GM12878 (cell line): ENCODE measurements around the gene SPDYE3. TPM values are rescaled to one million over a fixed set of nuclear protein-coding genes. Genes with fewer than 3 reads are reported as not detected.

Experiments used
- ATAC-seq: fragments of 200-7000 bp; cut with Tn5 transposase; 3 replicates; pipeline ENCODE4 v1.9.1; 2020; ENCODE audit warnings: mild to moderate bottlenecking, moderate library complexity
- BruUV-seq: library from RNA; stranded (reverse); fragments of 400-500 nt; replicated peaks from 2 replicates; lab custom pipeline; 2021; lab: Mats Ljungman, UMichigan
- CTCF ChIA-PET: fragments of 300-600 bp; sonication (Branson Sonifier 250); formaldehyde crosslinking; extraction: SDS; loops from one replicate; lab custom pipeline; 2021; ENCODE audit warnings: inconsistent platforms; lab: Yijun Ruan, JAX
- POLR2A ChIA-PET: fragments of 350-600 bp; formaldehyde crosslinking; extraction: SDS; loops from one replicate; lab custom pipeline; 2021; ENCODE audit warnings: inconsistent platforms; lab: Charles Lee
- RAD21 ChIA-PET: fragments of 300-600 bp; sonication (Branson Sonifier 250); formaldehyde crosslinking; loops from one replicate; lab custom pipeline; 2023; ENCODE audit warnings: antibody characterized with exemption; ENCODE audit not compliant: unreplicated experiment; lab: Charles Lee
- SMC1A ChIA-PET: fragments of 300-600 bp; sonication (Branson Sonifier 250); formaldehyde crosslinking; loops from one replicate; lab custom pipeline; 2023; ENCODE audit not compliant: unreplicated experiment, uncharacterized antibody; lab: Charles Lee
- DNase-seq: peaks from one replicate; pipeline ENCODE4 v3.0.0-alpha.2; 2011; ENCODE audit warnings: low read depth, low spot score
- FAIRE-seq: peaks from 3 replicates; lab custom pipeline; 2011; peaks lifted over from hg19 to GRCh38; lab: Jason Lieb, UNC
- H2AFZ ChIP-seq: 2 replicates; pipeline ENCODE4 v1.6.0; 2011; ENCODE audit warnings: low read depth, low read length, control low read depth; ENCODE audit not compliant: control insufficient read depth
- H3K27ac ChIP-seq: 2 replicates; pipeline ENCODE4 v1.5.1; 2011; ENCODE audit warnings: control low read depth; ENCODE audit not compliant: control insufficient read depth, insufficient read depth
- H3K27me3 ChIP-seq, 2 experiments: replicated peaks in 1 of 2; 2 replicates each; pipeline versions ENCODE4 v1.6.0 to v1.6.1; 2011; ENCODE audit warnings: low read length in 1 of 2; ENCODE audit not compliant: control insufficient read depth in 2 of 2, insufficient read depth in 2 of 2
- H3K36me3 ChIP-seq, 2 experiments: 2 replicates each; pipeline ENCODE4 v1.5.1; 2011; ENCODE audit warnings: low read length in 1 of 2; ENCODE audit not compliant: control insufficient read depth in 2 of 2, insufficient read depth in 2 of 2
- H3K4me1 ChIP-seq: 2 replicates; pipeline ENCODE4 v1.6.1; 2011; ENCODE audit warnings: mild to moderate bottlenecking, low read length, moderate library complexity, mixed read lengths; ENCODE audit not compliant: control insufficient read depth, insufficient read depth
- H3K4me2 ChIP-seq: 2 replicates; pipeline ENCODE4 v1.6.0; 2011; ENCODE audit warnings: control low read depth; ENCODE audit not compliant: control insufficient read depth, insufficient read depth
- H3K4me3 ChIP-seq: fragments of 200-600 bp; sonication (generic); 2 replicates; pipeline ENCODE4 v1.5.1; 2016
- H3K79me2 ChIP-seq: 2 replicates; pipeline ENCODE4 v1.6.0; 2011; ENCODE audit warnings: low read length; ENCODE audit not compliant: control insufficient read depth, insufficient read depth
- H3K9ac ChIP-seq: 2 replicates; pipeline ENCODE4 v1.8.0; 2011; ENCODE audit warnings: low read length, control low read depth, mixed read lengths; ENCODE audit not compliant: control insufficient read depth, insufficient read depth
- H3K9me3 ChIP-seq: replicated peaks from 3 replicates; pipeline ENCODE4 v1.5.1; 2011; ENCODE audit warnings: mild to moderate bottlenecking, low read length; ENCODE audit not compliant: control insufficient read depth, insufficient read depth
- H4K20me1 ChIP-seq: 2 replicates; pipeline ENCODE4 v1.6.0; 2011; ENCODE audit not compliant: control insufficient read depth, insufficient read depth
- EP300 ChIP-seq, 2 experiments: fragments of 150-350 bp in 1 of 2; IDR thresholded peaks; 2 replicates each; pipeline ENCODE4 v1.6.1; 2011 to 2012; ENCODE audit warnings: low read depth in 2 of 2, low read length in 2 of 2, borderline replicate concordance in 1 of 2, improper control_type of control experiment in 1 of 2, inconsistent platforms in 1 of 2; ENCODE audit not compliant: control insufficient read depth in 1 of 2
- KAT2A ChIP-seq: conservative IDR thresholded peaks from 2 replicates; pipeline ENCODE4 v1.6.1; 2011; ENCODE audit warnings: low read depth, low read length; ENCODE audit not compliant: control insufficient read depth
- NFIC ChIP-seq: IDR thresholded peaks from 2 replicates; pipeline ENCODE4 v1.6.1; 2012; ENCODE audit warnings: low read depth, mild to moderate bottlenecking, inconsistent platforms, low read length, moderate library complexity
- NFXL1 ChIP-seq: fragments of 450-650 bp; IDR thresholded peaks from 2 replicates; pipeline ENCODE4 v1.6.1; 2017; ENCODE audit warnings: antibody characterized with exemption, mild to moderate bottlenecking, borderline replicate concordance
- NKRF ChIP-seq: fragments of 450-650 bp; conservative IDR thresholded peaks from 2 replicates; pipeline ENCODE4 v1.6.1; 2017; ENCODE audit warnings: mild to moderate bottlenecking, moderate library complexity
- RBBP5 ChIP-seq: fragments of 200-600 bp; sonication (generic); conservative IDR thresholded peaks from 2 replicates; pipeline ENCODE4 v1.6.1; 2016
- RELA ChIP-seq: fragments of 450-650 bp; IDR thresholded peaks from 2 replicates; pipeline ENCODE4 v1.8.0; 2014; ENCODE audit warnings: borderline replicate concordance; ENCODE audit not compliant: partially characterized antibody
- STAT1 ChIP-seq: fragments of 450-650 bp; conservative IDR thresholded peaks from 2 replicates; pipeline ENCODE4 v1.6.1; 2014; ENCODE audit warnings: antibody characterized with exemption, mild to moderate bottlenecking
- TCF7 ChIP-seq: IDR thresholded peaks from 2 replicates; pipeline ENCODE4 v1.6.1; 2014; ENCODE audit warnings: antibody characterized with exemption, borderline replicate concordance
- USF2 ChIP-seq: IDR thresholded peaks from 2 replicates; pipeline ENCODE4 v1.6.1; 2011; ENCODE audit warnings: low read depth, low read length, improper control_type of control experiment, borderline replicate concordance
- ZBTB11 ChIP-seq: fragments of 450-650 bp; formaldehyde crosslinking; IDR thresholded peaks from 2 replicates; pipeline ENCODE4 v1.5.0; 2022; ENCODE audit warnings: mild to moderate bottlenecking, missing genetic modification characterization
- ZNF384 ChIP-seq: IDR thresholded peaks from 2 replicates; pipeline ENCODE4 v1.6.1; 2012; ENCODE audit warnings: low read depth, mild to moderate bottlenecking, low read length, improper control_type of control experiment, borderline replicate concordance
- WGBS: methylation state at CpG from one replicate; pipeline ENCODE4 v1.1.6; 2016; ENCODE audit warnings: low lambda C conversion rate; ENCODE audit not compliant: insufficient replicate concordance, insufficient coverage; ENCODE audit errors: missing lambda C conversion rate; 5-methylcytosine and 5-hydroxymethylcytosine counted together
- in situ Hi-C: fragments of 300-500 bp; cut with MboI; formaldehyde crosslinking; loops from 9 replicates; pipeline ENCODE4 v1.14.3; 2018; ENCODE audit warnings: mixed read lengths
- intact Hi-C: fragments of 100-400 bp; cut with micrococcal nuclease; formaldehyde crosslinking; loops from one replicate; pipeline ENCODE4 v1.14.2; 2022; ENCODE audit not compliant: unreplicated experiment
- polyA plus RNA-seq, 11 experiments: library from polyadenylated mRNA; depleted of rRNA in 4 of 11; unstranded in 6 of 11; stranded (reverse) in 5 of 11; fragments of >200 nt; fragmentation: Nextera tagmentation in 4 of 11; fragmentation: Illumina TruSeq in 1 of 11; extraction: Ambion mirVana in 4 of 11; extraction: Trizol in 1 of 11; gene quantifications; 1 replicate in 1 of 11; 2 replicates in 10 of 11; pipeline versions ENCODE4 v1.2.1 to v1.2.3, GENCODE V29; 2011 to 2016; ENCODE audit warnings: inconsistent platforms in 2 of 11, missing spikeins in 2 of 11, low read depth in 1 of 11
- total RNA-seq, 4 experiments: library from RNA; depleted of rRNA in 3 of 4; stranded (reverse); fragments of >200 nt in 3 of 4; fragmentation: Illumina TruSeq in 1 of 4; extraction: Trizol in 1 of 4; gene quantifications; 2 replicates each; pipeline versions ENCODE4 v1.2.1 to v1.2.3, GENCODE V29; 2013 to 2021

Gene SPDYE3
- total and polyA plus RNA-seq, 10 of the 15 experiments (the other 5 are each of a cell fraction or from before 2014, with no cell fraction given): 0.03 to 9.4 (median 1.4) TPM; not detected in 4

- TF ChIP-seq NKRF: 0 out of 2 replicates have a peak, but pooled peaks have one; percentile 48
- TF ChIP-seq ZNF384: 0 out of 2 replicates have a peak, but pooled peaks have one; percentile 55
- peak; percentile 22 for TF ChIP-seq RELA
Measured at GRCh38 chr7:100365998-100366367, 58.5 kb downstream of the SPDYE3 start (continued).

GRCh38 chr7:100366411-100367250, 59.1 kb downstream of the SPDYE3 start:
- Histone ChIP-seq H3K4me1 (peaks cover 61% of the 10 kb centered on the region), H3K36me3 (peaks cover under 1 to 11% of the 10 kb centered on the region in 2 experiments), H3K27me3 (no peaks in the 10 kb centered on the region), H2AFZ (no peak overlapping the region; the same call in 1 of the 2 replicates), H3K4me3 (0 out of 2 replicates have a peak overlapping the region, but pooled peaks have one; percentile 2), H3K9me3 (no peaks in the 10 kb centered on the region), H3K27ac (peak overlapping the region; percentile 95), H3K79me2 (no peaks in the 10 kb centered on the region), H3K9ac (peak overlapping the region; percentile 65), H3K4me2 (peak overlapping the region; percentile 74), H4K20me1 (no peaks in the 10 kb centered on the region)
- in situ Hi-C loops: no loop called here
- peak; percentile 58 for DNase-seq
- CTCF ChIA-PET: interaction anchor here (0.7 to 3.3 kb wide), 4 partner anchors 29 to 234 kb away, joined by 3 to 39 read pairs (median 5); no protein-coding TSS in a partner anchor
- FAIRE-seq: no peak
- SMC1A ChIA-PET: interaction anchor here (0.7 to 3.6 kb wide), 6 partner anchors 8 to 63 kb away, joined by 3 to 16 read pairs (median 4); no protein-coding TSS in a partner anchor
- peak; percentile 45 for ATAC-seq
- BruUV-seq: no TSS peak
- intact Hi-C loops: loop anchor here (2.0 to 10.0 kb wide), 2 partner anchors 40 to 178 kb away; no protein-coding TSS in a partner anchor
- RAD21 ChIA-PET: interaction anchor here (0.6 to 2.5 kb wide), 8 partner anchors 18 to 234 kb away, joined by 3 to 20 read pairs (median 4); no protein-coding TSS in a partner anchor
- POLR2A ChIA-PET: interaction anchor here (0.8 to 1.9 kb wide), 8 partner anchors 62 to 173 kb away, joined by 3 to 8 read pairs (median 3); partner anchors contain the start of gene ZCWPW1
- 6% methylated on average over 15 of the region's 16 CpGs for WGBS
- no peak; the same call in 1 of the 2 replicates for TF ChIP-seq USF2
- TF ChIP-seq STAT1: no peak
- TF ChIP-seq ZBTB11 (CRISPR knock-in tag): no peak
- no peak for TF ChIP-seq KAT2A
- no peak for TF ChIP-seq NFIC
- TF ChIP-seq EP300 (IDR thresholded peaks at IDR 0.05; ENCODE audit: borderline replicate concordance in 1 of 2, control insufficient read depth in 1 of 2, low read depth in 2 of 2, low read length in 2 of 2): 0 out of 4 replicates have a peak, but pooled peaks of 1 of the 2 experiments have one; percentile 28
- no peak for TF ChIP-seq NFXL1
- no peak for TF ChIP-seq TCF7
- TF ChIP-seq RBBP5: no peak
